ENCODE results near the gene IL22.

GRCh38 chr12:68240975-68241374 lies 12.4 kb downstream of the IL22 start:
- no peak for TF ChIP-seq POLR2A (IDR thresholded peaks at IDR 0.05)
- TF ChIP-seq POLR2AphosphoS5 (IDR thresholded peaks at IDR 0.05): no peak

Data from suprapubic skin (tissue), 4 donors.